Transverse colon (tissue), 4 donors: ENCODE measurements around the gene MTHFD1L.

ENCODE experiments used
- EP300 ChIP-seq: sonication (generic); formaldehyde crosslinking; IDR thresholded peaks from one replicate; pipeline ENCODE4 v1.6.1; 2017; ENCODE audit warnings: antibody characterized with exemption, low read depth
- POLR2A ChIP-seq: fragments of 450-650 bp; IDR thresholded peaks from one replicate; pipeline ENCODE4 v1.6.1; 2016; ENCODE audit warnings: antibody characterized with exemption, mild to moderate bottlenecking, moderate library complexity
- POLR2AphosphoS5 ChIP-seq, 3 donors: sonication (generic); formaldehyde crosslinking; IDR thresholded peaks; one replicate each; pipeline ENCODE4 v1.6.1; 2016; ENCODE audit warnings: antibody characterized with exemption in 3 of 3
- TF ChIP-seq, protein P1 (sequence below), 5 experiments: fragments of 200-600 bp in 3 of 5; fragments of 450-650 bp in 2 of 5; sonication (generic) in 3 of 5; IDR thresholded peaks; 1 replicate in 2 of 5; 2 replicates in 3 of 5; pipeline ENCODE4 v1.5.1; 2016 to 2017; ENCODE audit warnings: antibody characterized with exemption in 5 of 5, inconsistent platforms in 3 of 5, mild to moderate bottlenecking in 2 of 5, moderate library complexity in 1 of 5

GRCh38 chr6:150936021-150936555 is 70.6 kb downstream of the MTHFD1L start:
- TF ChIP-seq, protein P1, sequence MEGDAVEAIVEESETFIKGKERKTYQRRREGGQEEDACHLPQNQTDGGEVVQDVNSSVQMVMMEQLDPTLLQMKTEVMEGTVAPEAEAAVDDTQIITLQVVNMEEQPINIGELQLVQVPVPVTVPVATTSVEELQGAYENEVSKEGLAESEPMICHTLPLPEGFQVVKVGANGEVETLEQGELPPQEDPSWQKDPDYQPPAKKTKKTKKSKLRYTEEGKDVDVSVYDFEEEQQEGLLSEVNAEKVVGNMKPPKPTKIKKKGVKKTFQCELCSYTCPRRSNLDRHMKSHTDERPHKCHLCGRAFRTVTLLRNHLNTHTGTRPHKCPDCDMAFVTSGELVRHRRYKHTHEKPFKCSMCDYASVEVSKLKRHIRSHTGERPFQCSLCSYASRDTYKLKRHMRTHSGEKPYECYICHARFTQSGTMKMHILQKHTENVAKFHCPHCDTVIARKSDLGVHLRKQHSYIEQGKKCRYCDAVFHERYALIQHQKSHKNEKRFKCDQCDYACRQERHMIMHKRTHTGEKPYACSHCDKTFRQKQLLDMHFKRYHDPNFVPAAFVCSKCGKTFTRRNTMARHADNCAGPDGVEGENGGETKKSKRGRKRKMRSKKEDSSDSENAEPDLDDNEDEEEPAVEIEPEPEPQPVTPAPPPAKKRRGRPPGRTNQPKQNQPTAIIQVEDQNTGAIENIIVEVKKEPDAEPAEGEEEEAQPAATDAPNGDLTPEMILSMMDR (IDR thresholded peaks at IDR 0.05) = no peak
- TF ChIP-seq POLR2A (no peak), EP300 (no peak), POLR2AphosphoS5 (IDR thresholded peaks at IDR 0.05) (no peak)
